GM23338 (cell line): ENCODE data around the gene ARRDC4.

ENCODE experiments used
- CREB1 ChIP-seq: fragments of 250-450 bp; sonication (Bioruptor Pico); IDR thresholded peaks from 2 replicates; pipeline ENCODE4 v1.5.0; 2020; ENCODE audit warnings: low read depth, mild to moderate bottlenecking, moderate library complexity
- CTCF ChIP-seq, 2 experiments: fragments of 200-600 bp in 1 of 2; sonication (generic) in 1 of 2; conservative IDR thresholded peaks; 2 replicates each; pipeline versions ENCODE4 v1.5.1 to v1.6.1; 2016 to 2017; ENCODE audit warnings: antibody characterized with exemption in 2 of 2, low read depth in 2 of 2, mild to moderate bottlenecking in 2 of 2, moderate library complexity in 1 of 2
- EZH2 ChIP-seq: fragments of 200-600 bp; sonication (generic); IDR thresholded peaks from one replicate; pipeline ENCODE4 v1.8.0; 2017; ENCODE audit warnings: antibody characterized with exemption, mild to moderate bottlenecking, low read depth; ENCODE audit not compliant: unreplicated experiment
- EZH2phosphoT487 ChIP-seq: fragments of 200-600 bp; sonication (generic); IDR thresholded peaks from one replicate; pipeline ENCODE4 v1.8.1; 2018; ENCODE audit warnings: antibody characterized with exemption; ENCODE audit not compliant: unreplicated experiment
- JUNB ChIP-seq: IDR thresholded peaks from one replicate; pipeline ENCODE4 v1.6.1; 2016; ENCODE audit warnings: antibody characterized with exemption; ENCODE audit not compliant: unreplicated experiment
- NANOG ChIP-seq: IDR thresholded peaks from 2 replicates; pipeline ENCODE4 v1.6.1; 2016; ENCODE audit warnings: antibody characterized with exemption, borderline replicate concordance
- POLR2AphosphoS5 ChIP-seq: IDR thresholded peaks from 2 replicates; pipeline ENCODE4 v1.6.1; 2016; ENCODE audit warnings: antibody characterized with exemption, low read depth
- STAT1 ChIP-seq: IDR thresholded peaks from one replicate; pipeline ENCODE4 v1.6.1; 2016; ENCODE audit warnings: antibody characterized with exemption; ENCODE audit not compliant: unreplicated experiment
- ZNF114 ChIP-seq: fragments of 250-450 bp; sonication (Bioruptor Pico); IDR thresholded peaks from 2 replicates; pipeline ENCODE4 v1.5.0; 2020; ENCODE audit warnings: mild to moderate bottlenecking, moderate library complexity
- TF ChIP-seq, protein P1 (sequence below): IDR thresholded peaks from one replicate; pipeline ENCODE4 v1.6.1; 2018; ENCODE audit warnings: antibody characterized with exemption; ENCODE audit not compliant: unreplicated experiment
- TF ChIP-seq, protein P2 (sequence below): IDR thresholded peaks from 2 replicates; pipeline ENCODE4 v1.6.1; 2016; ENCODE audit warnings: antibody characterized with exemption

- TF ChIP-seq CTCF (conservative IDR thresholded peaks at IDR 0.05; ENCODE audit: low read depth in 2 of 2) (no peak), POLR2AphosphoS5 (no peak), EZH2 (no peak), NANOG (no peak), CREB1 (CRISPR knock-in tag) (no peak), EZH2phosphoT487 (no peak), JUNB (no peak), ZNF114 (CRISPR knock-in tag) (no peak), STAT1 (no peak)
- TF ChIP-seq, protein P1, sequence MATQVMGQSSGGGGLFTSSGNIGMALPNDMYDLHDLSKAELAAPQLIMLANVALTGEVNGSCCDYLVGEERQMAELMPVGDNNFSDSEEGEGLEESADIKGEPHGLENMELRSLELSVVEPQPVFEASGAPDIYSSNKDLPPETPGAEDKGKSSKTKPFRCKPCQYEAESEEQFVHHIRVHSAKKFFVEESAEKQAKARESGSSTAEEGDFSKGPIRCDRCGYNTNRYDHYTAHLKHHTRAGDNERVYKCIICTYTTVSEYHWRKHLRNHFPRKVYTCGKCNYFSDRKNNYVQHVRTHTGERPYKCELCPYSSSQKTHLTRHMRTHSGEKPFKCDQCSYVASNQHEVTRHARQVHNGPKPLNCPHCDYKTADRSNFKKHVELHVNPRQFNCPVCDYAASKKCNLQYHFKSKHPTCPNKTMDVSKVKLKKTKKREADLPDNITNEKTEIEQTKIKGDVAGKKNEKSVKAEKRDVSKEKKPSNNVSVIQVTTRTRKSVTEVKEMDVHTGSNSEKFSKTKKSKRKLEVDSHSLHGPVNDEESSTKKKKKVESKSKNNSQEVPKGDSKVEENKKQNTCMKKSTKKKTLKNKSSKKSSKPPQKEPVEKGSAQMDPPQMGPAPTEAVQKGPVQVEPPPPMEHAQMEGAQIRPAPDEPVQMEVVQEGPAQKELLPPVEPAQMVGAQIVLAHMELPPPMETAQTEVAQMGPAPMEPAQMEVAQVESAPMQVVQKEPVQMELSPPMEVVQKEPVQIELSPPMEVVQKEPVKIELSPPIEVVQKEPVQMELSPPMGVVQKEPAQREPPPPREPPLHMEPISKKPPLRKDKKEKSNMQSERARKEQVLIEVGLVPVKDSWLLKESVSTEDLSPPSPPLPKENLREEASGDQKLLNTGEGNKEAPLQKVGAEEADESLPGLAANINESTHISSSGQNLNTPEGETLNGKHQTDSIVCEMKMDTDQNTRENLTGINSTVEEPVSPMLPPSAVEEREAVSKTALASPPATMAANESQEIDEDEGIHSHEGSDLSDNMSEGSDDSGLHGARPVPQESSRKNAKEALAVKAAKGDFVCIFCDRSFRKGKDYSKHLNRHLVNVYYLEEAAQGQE: no peak
- TF ChIP-seq, protein P2, sequence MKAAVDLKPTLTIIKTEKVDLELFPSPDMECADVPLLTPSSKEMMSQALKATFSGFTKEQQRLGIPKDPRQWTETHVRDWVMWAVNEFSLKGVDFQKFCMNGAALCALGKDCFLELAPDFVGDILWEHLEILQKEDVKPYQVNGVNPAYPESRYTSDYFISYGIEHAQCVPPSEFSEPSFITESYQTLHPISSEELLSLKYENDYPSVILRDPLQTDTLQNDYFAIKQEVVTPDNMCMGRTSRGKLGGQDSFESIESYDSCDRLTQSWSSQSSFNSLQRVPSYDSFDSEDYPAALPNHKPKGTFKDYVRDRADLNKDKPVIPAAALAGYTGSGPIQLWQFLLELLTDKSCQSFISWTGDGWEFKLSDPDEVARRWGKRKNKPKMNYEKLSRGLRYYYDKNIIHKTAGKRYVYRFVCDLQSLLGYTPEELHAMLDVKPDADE: no peak
Observed at GRCh38 chr15:97921296-97921865, 39.1 kb upstream of the ARRDC4 start.
